HG02610 (cell line): Measurements from ENCODE around the gene SYNGAP1.

Experiments
- ATAC-seq: cut with Tn5 transposase; IDR thresholded peaks from one replicate; pipeline ENCODE4 v1.9.1; 2021; ENCODE audit warnings: mild to moderate bottlenecking, moderate library complexity; ENCODE audit not compliant: unreplicated experiment

Gene SYNGAP1

DNA sequence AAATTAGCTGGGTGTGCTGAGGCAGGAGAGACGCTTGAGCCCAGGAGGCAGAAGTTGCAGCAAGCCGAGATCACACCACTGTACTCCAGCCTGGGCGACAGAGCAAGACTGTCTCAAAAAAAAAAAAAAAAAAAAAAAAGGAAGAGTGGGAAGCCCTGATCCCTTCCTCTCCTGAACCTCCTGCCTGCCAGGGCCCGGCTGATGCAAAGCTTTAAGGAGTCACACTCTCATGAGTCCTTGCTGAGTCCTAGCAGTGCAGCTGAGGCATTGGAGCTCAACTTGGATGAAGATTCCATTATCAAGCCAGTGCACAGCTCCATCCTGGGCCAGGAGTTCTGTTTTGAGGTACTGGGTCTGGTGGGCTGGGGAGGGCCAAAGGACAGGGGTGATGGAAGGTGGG, 15.1 kb downstream of the SYNGAP1 start:
- no peak for ATAC-seq

DNA sequence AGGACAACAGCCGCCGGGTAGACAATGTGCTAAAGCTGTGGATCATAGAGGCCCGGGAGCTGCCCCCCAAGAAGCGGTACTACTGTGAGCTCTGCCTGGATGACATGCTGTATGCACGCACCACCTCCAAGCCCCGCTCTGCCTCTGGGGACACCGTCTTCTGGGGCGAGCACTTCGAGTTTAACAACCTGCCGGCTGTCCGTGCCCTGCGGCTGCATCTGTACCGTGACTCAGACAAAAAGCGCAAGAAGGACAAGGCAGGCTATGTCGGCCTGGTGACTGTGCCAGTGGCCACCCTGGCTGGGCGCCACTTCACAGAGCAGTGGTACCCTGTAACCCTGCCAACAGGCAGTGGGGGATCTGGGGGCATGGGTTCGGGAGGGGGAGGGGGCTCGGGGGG, 17.8 kb downstream of the SYNGAP1 start:
- no peak for ATAC-seq

DNA sequence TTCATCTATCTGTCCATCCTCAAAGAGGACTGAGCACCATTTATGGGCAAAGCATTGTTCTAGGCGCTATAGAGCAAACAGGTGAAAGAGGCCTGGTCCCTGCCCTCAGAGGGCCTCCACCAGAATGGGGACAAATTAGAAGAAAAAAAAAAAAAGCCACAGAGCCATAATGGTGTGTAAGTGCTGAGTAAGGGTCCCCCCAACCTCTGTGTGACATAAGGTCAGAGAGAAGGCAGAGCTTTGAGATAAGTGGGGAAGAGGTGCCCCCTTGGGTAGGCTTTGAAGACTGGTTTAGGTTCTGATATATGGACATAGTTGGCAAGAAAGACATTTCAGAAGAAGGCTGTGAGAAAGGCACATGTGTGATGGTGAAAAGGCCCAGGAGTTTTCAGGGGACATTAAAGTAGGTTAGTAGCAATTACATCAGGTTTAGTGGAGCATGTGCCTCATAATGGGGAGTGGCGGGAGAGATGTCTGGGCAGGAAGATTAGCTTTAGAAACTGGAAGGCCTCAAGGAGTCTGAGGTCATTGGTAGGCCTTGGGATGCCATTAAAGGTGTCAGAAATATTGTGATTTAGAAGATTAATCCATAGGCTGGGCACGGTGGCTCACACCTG, 19.2 kb downstream of the SYNGAP1 start:
- no peak for ATAC-seq

DNA sequence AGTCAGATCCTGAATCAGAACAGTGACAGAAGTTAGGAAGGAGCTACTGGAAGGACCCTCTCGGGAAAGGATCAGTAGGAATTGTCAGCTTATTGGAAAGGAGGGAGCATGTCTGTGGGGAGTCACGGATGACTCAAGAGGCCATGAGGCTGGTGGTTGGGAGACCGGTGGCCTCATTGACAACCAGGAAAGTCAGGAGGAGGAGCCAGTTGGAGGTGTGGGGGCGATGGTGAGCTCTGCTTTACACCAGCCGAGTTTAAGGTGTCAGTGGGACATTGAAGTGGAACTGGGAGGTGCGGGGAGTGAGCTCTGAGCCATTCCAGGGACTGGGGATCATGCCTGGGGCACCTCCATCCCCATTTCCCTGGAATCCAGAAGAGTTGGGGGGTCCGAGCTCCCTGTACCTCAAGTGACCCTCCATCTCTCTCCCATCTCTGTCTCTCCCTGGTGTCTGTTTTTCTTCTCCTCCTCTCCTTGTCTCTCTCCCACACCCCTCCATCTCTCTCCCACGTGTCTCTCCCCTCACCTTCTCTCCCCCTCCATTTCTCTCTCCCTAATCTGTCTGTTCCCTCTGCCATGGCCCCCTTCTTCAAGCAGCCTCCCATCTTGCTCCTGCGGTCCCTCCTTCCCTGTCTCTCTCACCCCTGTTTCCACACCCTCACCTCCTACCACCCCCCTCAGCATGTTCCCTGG, 20.2 kb downstream of the SYNGAP1 start:
- no peak for ATAC-seq

DNA sequence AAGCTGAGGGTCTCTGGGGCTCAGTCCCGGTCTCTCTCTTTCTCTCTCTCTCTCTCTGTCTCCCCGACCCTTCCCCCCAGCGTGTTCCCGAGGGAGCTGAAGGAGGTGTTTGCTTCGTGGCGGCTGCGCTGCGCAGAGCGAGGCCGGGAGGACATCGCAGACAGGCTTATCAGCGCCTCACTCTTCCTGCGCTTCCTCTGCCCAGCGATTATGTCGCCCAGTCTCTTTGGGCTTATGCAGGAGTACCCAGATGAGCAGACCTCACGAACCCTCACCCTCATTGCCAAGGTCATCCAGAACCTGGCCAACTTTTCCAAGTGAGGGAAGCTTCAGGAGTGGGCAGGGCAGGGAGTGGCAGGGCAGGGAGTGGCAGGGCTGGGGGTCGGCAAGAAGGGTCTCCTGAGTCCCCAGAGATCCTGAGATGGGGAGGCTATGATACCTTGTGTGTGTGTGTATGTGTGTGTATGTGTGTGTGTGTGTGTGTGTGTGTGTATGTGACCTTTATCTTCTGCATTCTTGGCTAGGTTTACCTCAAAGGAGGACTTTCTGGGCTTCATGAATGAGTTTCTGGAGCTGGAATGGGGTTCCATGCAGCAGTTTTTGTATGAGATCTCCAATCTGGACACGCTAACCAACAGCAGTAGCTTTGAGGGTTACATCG, 20.9 kb downstream of the SYNGAP1 start:
- ATAC-seq: no peak

DNA sequence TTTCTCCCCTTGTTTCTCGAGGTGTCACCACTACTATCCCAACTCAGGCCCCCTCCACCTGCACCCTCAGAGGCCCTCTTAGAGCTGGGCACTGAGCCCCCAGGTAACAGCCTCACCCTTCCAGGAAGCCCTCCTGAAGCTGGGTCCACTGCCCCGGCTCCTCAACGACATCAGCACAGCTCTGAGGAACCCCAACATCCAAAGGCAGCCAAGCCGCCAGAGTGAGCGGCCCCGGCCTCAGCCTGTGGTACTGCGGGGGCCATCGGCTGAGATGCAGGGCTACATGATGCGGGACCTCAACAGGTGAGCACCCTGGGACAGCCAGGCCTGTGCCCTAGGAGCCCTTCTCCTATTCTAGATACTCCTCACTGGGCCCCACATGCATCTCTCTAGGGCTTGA, 21.6 kb downstream of the SYNGAP1 start:
- no peak for ATAC-seq

DNA sequence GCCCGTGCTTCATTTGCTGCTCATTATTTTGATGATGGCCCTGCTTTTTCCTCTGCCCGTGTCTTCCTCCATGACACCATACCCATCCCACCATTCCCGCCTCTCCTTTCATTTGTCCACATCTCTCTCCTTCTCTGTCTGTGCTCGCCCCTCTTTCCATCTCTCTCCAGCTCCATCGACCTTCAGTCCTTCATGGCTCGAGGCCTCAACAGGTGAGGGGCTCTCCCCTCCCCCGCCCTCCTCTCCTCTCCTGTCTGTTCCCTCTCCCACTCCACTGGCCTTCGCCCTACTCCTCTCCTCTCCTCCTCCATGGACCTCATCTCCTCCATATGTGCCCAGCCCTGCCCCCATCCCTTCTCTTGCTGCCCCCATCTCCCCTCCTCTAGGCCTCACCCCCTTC, 22.4 kb downstream of the SYNGAP1 start:
- no peak for ATAC-seq

DNA sequence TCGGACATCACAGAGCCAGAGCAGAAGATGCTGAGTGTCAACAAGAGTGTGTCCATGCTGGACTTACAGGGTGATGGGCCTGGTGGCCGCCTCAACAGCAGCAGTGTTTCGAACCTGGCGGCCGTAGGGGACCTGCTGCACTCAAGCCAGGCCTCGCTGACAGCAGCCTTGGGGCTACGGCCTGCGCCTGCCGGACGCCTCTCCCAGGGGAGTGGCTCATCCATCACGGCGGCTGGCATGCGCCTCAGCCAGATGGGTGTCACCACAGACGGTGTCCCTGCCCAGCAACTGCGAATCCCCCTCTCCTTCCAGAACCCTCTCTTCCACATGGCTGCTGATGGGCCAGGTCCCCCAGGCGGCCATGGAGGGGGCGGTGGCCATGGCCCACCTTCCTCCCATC, 23.2 kb downstream of the SYNGAP1 start:
- ATAC-seq: no peak

DNA sequence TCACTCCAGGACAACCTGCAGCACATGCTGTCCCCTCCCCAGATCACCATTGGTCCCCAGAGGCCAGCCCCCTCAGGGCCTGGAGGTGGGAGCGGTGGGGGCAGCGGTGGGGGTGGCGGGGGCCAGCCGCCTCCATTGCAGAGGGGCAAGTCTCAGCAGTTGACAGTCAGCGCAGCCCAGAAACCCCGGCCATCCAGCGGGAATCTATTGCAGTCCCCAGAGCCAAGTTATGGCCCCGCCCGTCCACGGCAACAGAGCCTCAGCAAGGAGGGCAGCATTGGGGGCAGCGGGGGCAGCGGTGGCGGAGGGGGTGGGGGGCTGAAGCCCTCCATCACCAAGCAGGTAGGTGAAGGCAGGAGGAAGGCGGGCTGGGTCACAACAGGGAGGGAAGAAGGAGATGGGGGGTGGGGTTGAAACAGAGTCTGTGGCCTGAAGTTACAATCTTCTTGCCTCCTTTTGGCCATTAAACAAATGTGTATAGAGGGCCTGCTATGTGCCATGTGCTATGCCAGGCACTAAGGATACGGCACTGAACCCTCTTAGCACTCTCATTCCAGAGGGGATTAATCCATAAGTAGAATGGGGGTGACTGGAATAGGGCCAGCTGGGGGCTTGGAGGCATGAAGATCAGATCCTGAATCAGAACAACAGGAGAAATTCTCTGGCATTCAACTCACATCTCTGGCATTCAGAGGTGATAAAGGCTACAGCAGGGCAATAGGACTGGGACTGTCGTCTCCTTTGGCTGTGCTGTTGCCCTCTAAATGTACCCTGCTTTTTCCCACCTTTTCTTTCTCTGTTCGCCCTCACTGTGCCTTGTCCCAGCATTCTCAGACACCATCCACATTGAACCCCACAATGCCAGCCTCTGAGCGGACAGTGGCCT, 24.0 kb downstream of the SYNGAP1 start:
- ATAC-seq: no peak

DNA sequence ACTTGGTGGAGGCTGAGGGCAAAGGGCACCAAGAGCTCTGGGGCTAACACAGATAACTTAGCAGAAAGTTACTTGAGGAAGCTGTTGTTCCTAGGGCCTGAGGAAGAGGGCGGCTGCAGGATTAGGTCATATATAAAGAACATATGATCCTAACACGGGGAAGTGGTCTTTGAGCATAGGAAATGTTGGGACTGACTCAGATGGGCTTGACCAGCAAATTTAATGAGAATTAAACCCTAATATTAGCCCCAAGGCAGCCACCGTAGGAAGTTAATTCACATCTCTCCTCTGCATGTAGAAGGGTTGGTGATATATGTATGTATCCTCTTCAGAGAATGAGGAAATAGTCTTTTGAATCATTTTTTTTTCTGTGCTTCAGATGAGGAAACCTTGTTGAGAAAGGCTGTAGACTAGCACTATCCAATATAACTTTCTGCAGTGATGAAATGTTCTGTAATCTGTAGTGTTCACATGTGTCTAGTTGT, 25.3 kb downstream of the SYNGAP1 start:
- ATAC-seq: no peak

DNA sequence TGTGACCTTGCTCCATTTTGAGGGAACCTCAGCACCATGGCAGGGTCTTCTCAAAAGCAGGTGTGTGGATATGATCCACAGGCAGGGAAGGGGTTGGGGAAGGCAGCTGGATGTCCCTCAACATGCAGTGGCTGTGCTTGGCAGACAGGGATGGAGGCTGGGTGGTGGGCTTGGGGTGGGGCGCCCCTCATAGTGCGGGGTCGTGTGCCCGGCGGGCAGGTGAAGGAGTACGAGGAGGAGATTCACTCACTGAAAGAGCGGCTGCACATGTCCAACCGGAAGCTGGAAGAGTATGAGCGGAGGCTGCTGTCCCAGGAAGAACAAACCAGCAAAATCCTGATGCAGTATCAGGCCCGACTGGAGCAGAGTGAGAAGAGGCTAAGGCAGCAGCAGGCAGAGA, 26.5 kb downstream of the SYNGAP1 start:
- no peak for ATAC-seq

DNA sequence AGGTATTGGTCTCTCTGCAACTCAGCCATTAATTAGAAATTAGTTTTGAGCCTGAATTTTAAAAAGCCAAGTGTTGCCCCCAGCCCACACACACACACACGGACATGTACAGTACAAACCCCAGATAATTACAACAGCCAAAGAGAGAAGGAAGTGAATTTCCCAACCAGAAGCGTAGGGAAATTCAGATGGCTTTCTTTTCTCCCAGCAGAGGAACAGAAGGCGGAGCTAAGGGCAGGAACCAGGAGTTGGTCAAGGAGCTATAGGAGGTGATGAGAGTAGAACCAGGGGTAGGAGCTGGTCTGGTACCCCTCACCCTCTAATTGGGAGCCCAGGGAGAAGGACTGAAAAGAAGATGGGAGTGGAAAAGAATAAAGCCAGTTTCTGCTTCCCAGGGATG, 30.6 kb downstream of the SYNGAP1 start:
- ATAC-seq: no peak

DNA sequence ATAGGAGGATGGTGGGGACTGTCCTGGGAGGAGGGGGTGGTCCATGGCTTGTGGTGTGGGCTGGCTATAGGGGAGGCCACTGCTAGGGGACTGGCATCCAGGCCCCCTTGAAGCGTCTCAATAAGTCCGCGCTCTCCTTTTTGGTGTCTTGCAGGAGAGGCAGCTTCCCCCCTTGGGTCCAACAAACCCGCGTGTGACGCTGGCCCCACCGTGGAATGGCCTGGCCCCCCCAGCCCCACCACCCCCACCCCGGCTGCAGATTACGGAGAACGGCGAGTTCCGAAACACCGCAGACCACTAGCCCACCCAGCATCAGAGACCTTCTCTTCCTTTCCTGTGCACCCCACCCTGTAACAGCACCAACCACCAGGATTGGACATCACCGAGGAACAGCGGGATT, 31.7 kb downstream of the SYNGAP1 start:
- ATAC-seq: no peak

DNA sequence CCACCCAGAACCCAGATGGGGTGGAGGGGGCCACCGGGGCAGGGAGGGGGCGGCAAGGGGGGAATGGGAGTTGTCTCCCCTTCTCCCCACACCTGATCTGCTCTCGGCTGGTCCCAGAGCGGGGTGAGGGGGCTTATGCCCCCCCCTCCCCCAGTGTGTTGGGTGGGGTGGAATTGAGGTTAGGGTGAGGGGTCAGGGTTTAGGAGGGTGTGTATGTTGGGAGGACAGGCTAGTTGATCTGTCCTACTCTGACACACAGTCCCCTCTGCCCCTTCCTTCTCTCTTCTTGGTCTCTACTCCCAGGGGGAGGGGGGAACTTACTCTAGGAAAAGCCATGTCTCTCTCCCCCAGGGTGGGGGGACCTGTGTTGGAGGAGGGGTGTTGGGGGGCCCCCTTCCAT, 32.6 kb downstream of the SYNGAP1 start:
- ATAC-seq: no peak

DNA sequence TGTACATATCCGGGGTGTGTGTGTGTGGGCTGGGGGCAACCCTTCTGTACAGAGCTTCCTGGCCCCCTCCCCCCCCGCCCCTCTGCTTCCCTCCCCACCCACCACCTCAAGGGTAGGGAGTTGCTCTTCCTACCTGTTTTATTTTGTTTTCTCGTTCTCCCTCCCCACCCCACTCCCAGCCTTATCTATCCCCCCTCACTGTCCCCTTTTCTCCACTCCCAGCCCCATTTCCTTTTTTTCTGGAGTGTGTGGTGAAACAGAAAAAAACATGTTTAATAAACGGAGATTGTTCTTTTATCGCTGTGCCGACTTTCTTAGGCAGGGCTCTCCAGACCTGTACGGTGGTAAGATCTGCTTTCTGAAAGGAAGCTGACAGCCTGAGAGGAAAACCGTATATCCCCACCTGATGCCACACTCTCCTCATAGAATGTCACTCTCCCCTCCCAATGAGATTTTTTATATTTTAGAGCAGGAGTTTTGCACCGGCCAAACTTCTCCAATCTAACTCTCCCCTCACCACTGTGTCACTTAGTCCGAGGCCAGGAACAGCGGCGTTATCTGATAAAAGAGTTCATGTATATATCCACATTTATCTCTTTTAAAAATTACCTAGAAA, 33.6 kb downstream of the SYNGAP1 start:
- ATAC-seq: no peak

DNA sequence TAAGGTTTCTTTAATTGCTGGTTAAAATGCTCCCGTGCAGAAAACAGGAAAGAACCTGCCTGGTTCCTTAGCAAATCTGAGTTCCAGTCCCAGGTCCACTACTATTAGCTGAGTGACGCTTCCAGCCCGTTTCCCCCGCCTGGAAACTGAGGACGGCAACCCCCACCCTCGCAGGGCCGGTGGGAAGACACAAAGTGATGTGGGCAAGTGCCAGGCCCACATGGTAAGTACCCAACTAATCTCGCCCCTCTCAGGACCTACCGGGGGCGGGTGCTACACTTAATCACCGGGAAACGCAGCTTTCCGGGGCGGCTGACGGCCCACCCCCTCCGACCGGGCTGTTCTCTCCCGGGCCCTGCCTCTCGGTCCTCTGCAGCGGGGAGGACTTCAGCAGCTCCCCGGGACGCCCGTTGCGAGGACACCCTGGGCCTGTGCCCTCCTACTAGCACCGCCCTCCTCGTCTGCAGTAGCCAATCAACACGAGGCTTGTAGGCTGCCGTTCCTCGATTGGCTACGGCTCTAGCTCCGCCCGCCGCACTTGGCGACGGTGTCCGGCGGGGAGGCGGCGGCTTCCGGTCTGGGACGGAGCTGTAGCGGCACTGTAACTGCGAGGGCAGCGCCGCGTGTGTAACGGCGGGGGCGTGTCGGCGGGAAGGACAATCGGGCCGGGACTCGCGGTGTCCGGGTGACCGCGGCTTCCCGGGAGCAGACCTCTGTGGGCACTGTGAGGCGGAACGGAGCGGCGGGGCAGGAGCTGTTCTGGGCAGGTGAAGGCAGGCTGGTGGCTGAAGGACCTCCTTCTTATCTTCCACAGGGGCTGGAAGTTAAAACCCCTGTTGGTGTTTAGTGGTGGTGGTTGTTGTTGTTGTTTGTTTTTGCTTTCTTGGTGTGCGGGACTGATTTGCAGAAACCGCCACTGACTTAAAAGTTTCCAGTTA, 34.4 kb downstream of the SYNGAP1 start, which contains the start of gene ZBTB9:
ZBTB9 (plus strand) TSS at position 568 of the 938 bp plus-strand sequence. CDS start 525 bp downstream, outside the sequence.
- ATAC-seq: peak; percentile 99

DNA sequence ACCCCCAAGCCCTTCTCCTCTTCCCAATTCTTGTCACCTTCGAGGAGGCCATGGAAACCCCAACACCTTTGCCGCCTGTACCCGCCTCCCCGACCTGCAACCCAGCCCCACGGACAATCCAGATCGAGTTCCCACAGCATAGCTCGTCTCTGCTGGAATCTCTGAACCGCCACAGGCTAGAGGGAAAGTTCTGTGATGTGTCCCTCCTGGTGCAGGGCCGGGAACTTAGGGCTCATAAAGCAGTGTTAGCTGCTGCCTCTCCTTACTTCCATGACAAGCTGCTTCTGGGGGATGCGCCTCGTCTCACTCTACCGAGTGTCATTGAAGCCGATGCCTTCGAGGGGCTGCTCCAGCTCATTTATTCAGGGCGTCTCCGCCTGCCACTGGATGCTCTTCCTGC, 35.2 kb downstream of the SYNGAP1 start:
- ATAC-seq: no peak

DNA sequence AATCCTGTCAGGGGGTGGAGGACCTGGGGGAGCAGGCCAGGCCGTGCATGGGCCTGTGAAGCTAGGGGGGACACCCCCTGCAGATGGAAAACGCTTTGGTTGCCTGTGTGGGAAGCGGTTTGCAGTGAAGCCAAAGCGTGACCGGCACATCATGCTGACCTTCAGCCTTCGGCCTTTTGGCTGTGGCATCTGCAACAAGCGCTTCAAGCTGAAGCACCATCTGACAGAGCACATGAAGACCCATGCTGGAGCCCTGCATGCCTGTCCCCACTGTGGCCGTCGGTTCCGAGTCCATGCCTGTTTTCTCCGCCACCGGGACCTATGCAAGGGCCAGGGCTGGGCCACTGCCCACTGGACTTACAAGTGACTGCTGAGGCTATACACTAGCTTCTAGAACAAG, 36.3 kb downstream of the SYNGAP1 start:
- no peak for ATAC-seq

DNA sequence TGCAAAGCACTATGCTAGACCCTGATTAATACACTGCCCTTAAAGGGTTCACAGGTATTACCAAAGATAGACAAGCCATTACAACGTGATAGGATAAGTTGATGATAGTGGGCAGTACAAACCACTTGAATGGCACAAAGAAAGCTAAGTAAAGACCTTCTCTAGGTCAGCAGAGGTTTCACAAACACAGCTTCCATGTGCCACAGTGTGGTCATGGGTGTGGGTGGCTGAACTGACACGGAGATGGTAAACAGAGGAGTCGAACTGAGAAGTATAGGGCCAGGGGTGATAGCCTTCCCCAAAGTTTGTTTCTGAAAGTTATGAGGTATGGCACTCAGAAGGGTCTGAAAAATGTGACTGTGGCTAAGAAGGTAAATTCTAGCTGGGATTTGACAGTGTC, 38.8 kb downstream of the SYNGAP1 start:
- no peak for ATAC-seq

DNA sequence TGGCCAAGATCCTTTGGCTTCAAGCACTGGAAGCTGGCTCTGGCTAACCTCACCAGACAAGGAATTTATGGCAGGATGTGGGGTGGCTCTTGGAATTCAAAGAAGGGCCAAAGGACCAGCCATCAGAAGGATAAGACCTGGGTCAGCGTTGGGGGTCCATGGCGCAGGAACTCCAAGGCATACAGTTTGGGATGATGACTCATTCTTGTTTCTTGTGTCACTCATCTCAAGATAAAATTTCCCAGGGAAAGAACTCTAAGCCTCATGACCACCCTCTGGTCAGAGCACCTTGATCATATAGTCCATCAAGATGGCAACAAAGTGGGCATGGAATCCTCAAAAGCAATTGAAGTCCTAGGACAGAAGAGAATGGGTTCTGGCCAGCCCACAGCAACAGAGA, 39.4 kb downstream of the SYNGAP1 start:
- ATAC-seq: no peak
